Esophagus muscularis mucosa (tissue), 4 donors: ENCODE data around the gene CTRL. TPM values are rescaled to one million over a fixed set of nuclear protein-coding genes. Genes with fewer than 3 reads are reported as not detected.

Experiments
- DNase-seq: peaks from one replicate; pipeline ENCODE4 v3.0.0-alpha.2; 2017; ENCODE audit errors: extremely low spot score
- H3K27ac ChIP-seq, 4 donors: fragments of 200-600 bp; sonication (generic); replicated peaks in 1 of 4; 1 replicate in 3 of 4; 2 replicates in 1 of 4; pipeline ENCODE4 v1.5.1; 2016 to 2019; ENCODE audit warnings: mild to moderate bottlenecking in 1 of 4
- H3K27me3 ChIP-seq, 4 donors: fragments of 200-600 bp; sonication (generic); one replicate each; pipeline versions ENCODE4 v1.5.1 to v1.6.0; 2016 to 2019
- H3K36me3 ChIP-seq, 4 donors: fragments of 200-600 bp; sonication (generic); one replicate each; pipeline ENCODE4 v1.5.1; 2016 to 2019
- H3K4me1 ChIP-seq, 4 donors: fragments of 200-600 bp; sonication (generic); one replicate each; pipeline ENCODE4 v1.5.1; 2016 to 2019
- H3K4me3 ChIP-seq, 4 donors: fragments of 200-600 bp; sonication (generic); 1 replicate in 2 of 4; 2 replicates in 2 of 4; pipeline ENCODE4 v1.5.1; 2016 to 2019; ENCODE audit warnings: mild to moderate bottlenecking in 4 of 4, moderate library complexity in 1 of 4
- H3K9me3 ChIP-seq, 4 donors: fragments of 200-600 bp; sonication (generic); 1 replicate in 3 of 4; 2 replicates in 1 of 4; pipeline ENCODE4 v1.5.1; 2016 to 2019
- EP300 ChIP-seq: sonication (generic); formaldehyde crosslinking; IDR thresholded peaks from one replicate; pipeline ENCODE4 v1.6.1; 2017; ENCODE audit warnings: antibody characterized with exemption
- POLR2A ChIP-seq: fragments of 450-650 bp; IDR thresholded peaks from one replicate; pipeline ENCODE4 v1.6.1; 2017; ENCODE audit warnings: antibody characterized with exemption, moderate library complexity, mild to moderate bottlenecking, low read depth
- POLR2AphosphoS5 ChIP-seq, 2 donors: sonication (generic); formaldehyde crosslinking; IDR thresholded peaks; one replicate each; pipeline ENCODE4 v1.6.1; 2017; ENCODE audit warnings: antibody characterized with exemption in 2 of 2
- WGBS: methylation state at CpG from one replicate; pipeline ENCODE4 v1.1.5; 2018; 5-methylcytosine and 5-hydroxymethylcytosine counted together
- intact Hi-C: fragments of 100-400 bp; cut with DNase I; formaldehyde crosslinking; loops from one replicate; pipeline ENCODE4 v1.15.1; 2023
- total RNA-seq, 4 donors: library from RNA; depleted of rRNA; stranded (reverse); fragments of >200 nt; gene quantifications; one replicate each; pipeline versions ENCODE4 v1.1.0 to v1.2.1, GENCODE V29; 2016
- TF ChIP-seq, protein P1 (sequence below), 3 experiments: fragments of 200-600 bp in 2 of 3; fragments of 450-650 bp in 1 of 3; sonication (generic) in 2 of 3; IDR thresholded peaks; one replicate each; pipeline ENCODE4 v1.5.1; 2017 to 2019; ENCODE audit warnings: antibody characterized with exemption in 3 of 3, mild to moderate bottlenecking in 2 of 3, moderate library complexity in 1 of 3

CTRL gene
- total RNA-seq, 4 donors from 2014 or later: 0.80 to 1.1 (median 0.99) TPM; not detected in 1

DNA sequence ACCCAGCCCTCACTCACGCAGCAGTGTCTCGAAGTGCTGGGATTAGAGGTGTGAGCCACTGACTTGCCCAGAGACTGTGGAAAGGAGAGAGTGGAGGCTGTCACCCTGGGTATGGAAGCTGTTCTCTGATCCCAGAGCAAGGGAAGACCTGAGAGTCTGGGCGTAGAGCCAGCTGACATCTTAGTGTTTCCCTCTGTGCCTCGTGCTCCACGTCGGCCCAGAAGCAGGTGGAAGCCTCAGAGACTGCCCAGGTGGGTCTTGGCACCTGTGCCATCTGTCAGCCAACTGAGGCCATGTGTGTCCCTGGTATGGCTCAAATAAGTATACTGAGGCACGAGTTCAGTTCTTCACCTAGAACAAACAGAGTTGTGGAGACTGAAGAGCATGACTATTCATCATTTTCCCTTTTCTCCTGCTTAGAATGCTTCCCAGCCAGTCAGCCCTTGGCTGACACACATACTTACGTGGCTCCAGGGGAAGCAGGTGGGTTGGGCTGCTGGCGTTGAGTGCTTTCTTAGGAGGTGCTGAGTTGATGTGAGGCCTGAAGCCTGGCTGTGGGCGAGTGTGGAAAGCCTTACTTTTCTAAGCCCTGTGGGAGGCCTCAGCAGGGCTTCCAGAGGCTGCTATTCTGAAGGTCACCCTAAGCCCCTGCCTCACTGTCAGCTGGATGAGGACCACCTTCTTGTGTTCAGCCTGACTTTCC, 8.1 kb downstream of the CTRL start:
- intact Hi-C loops: no loop called here
- H3K4me1 ChIP-seq: peaks cover 40 to 87% (median 69%) of the 10 kb centered on the region in 4 donors
- DNase-seq: no peak
- 27% methylated on average over 3 of the region's 10 CpGs for WGBS
- H3K36me3 ChIP-seq: peaks cover 8 to 37% (median 30%) of the 10 kb centered on the region in 4 donors
- H3K27me3 ChIP-seq: no peaks in the 10 kb centered on the region
- H3K27ac ChIP-seq: peak overlapping the region in 3 of 4 donors; percentile 44 to 62 (median 53)
- H3K4me3 ChIP-seq: no peak overlapping the region
- peak in 1 of 2 donors; percentile 51 for TF ChIP-seq POLR2AphosphoS5 (IDR thresholded peaks at IDR 0.05)
- TF ChIP-seq POLR2A: no peak
- TF ChIP-seq, protein P1, sequence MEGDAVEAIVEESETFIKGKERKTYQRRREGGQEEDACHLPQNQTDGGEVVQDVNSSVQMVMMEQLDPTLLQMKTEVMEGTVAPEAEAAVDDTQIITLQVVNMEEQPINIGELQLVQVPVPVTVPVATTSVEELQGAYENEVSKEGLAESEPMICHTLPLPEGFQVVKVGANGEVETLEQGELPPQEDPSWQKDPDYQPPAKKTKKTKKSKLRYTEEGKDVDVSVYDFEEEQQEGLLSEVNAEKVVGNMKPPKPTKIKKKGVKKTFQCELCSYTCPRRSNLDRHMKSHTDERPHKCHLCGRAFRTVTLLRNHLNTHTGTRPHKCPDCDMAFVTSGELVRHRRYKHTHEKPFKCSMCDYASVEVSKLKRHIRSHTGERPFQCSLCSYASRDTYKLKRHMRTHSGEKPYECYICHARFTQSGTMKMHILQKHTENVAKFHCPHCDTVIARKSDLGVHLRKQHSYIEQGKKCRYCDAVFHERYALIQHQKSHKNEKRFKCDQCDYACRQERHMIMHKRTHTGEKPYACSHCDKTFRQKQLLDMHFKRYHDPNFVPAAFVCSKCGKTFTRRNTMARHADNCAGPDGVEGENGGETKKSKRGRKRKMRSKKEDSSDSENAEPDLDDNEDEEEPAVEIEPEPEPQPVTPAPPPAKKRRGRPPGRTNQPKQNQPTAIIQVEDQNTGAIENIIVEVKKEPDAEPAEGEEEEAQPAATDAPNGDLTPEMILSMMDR (IDR thresholded peaks at IDR 0.05): no peak
- H3K9me3 ChIP-seq: no peaks in the 10 kb centered on the region

DNA sequence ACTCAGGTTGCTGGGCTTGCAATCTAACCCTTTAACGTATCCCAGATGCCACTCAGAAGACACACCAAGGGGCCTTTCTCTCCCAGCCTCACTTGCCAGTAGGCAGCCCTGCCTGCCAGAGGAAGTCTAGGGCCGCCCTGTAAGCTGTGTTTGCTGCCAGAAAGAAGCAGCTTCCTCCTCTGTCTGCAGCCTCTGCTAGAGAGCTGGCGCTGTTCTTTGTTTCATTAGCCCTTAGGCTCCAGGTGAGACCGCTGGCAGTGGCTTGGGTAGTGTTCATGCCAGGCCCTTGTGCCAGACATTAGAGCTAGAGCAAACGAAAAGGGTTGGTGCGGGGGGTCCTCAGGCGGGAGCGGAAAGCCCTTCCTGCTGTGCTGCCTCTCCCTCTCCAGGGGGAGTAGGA, 8.9 kb downstream of the CTRL start:
- 76% methylated on average over 3 of the region's 8 CpGs for WGBS
- no peaks in the 10 kb centered on the region for H3K27me3 ChIP-seq
- no peak for DNase-seq
- H3K27ac ChIP-seq: peak overlapping the region in 1 of 4 donors; percentile 44
- H3K4me1 ChIP-seq: peaks cover 48 to 88% (median 71%) of the 10 kb centered on the region in 4 donors
- H3K9me3 ChIP-seq: no peaks in the 10 kb centered on the region
- intact Hi-C loops: no loop called here
- H3K4me3 ChIP-seq: no peak overlapping the region
- TF ChIP-seq, protein P1 (IDR thresholded peaks at IDR 0.05): no peak
- no peak for TF ChIP-seq POLR2A
- no peak for TF ChIP-seq POLR2AphosphoS5 (IDR thresholded peaks at IDR 0.05)
- no peak for TF ChIP-seq EP300
- peaks cover 7 to 29% (median 22%) of the 10 kb centered on the region in 4 donors for H3K36me3 ChIP-seq

DNA sequence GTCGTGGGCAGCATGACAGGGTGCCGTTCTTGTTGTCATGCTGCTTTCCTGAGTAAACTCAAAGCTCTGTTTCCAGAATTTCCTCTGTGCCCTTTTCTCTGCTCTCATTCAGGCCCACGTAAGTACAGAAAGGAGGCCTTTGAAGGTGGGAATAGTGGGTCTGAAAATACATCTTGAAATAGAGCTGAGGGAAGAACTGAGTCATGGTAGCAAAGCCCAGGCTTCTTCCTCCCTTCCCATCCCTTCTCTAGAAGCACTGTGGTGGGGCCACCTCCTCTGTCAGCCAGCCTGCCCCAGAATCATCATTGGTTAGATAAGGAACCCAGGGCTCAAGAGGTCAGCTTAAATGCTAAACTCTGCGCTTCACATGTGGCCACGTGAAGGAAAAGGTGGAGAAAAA, 9.4 kb downstream of the CTRL start:
- Histone ChIP-seq H3K9me3 (no peaks in the 10 kb centered on the region), H3K4me1 (peaks cover 53 to 88% (median 76%) of the 10 kb centered on the region in 4 donors), H3K27me3 (no peaks in the 10 kb centered on the region), H3K36me3 (peaks cover 2 to 23% (median 16%) of the 10 kb centered on the region in 4 donors), H3K4me3 (no peak overlapping the region), H3K27ac (peak overlapping the region in 1 of 4 donors; percentile 44)
- TF ChIP-seq POLR2A (no peak), EP300 (no peak), POLR2AphosphoS5 (IDR thresholded peaks at IDR 0.05) (no peak)
- TF ChIP-seq, protein P1 (IDR thresholded peaks at IDR 0.05): no peak
- DNase-seq: no peak
- 67% methylated on average over 5 of the region's 5 CpGs for whole genome bisulfite sequencing
- intact Hi-C loops: no loop called here

DNA sequence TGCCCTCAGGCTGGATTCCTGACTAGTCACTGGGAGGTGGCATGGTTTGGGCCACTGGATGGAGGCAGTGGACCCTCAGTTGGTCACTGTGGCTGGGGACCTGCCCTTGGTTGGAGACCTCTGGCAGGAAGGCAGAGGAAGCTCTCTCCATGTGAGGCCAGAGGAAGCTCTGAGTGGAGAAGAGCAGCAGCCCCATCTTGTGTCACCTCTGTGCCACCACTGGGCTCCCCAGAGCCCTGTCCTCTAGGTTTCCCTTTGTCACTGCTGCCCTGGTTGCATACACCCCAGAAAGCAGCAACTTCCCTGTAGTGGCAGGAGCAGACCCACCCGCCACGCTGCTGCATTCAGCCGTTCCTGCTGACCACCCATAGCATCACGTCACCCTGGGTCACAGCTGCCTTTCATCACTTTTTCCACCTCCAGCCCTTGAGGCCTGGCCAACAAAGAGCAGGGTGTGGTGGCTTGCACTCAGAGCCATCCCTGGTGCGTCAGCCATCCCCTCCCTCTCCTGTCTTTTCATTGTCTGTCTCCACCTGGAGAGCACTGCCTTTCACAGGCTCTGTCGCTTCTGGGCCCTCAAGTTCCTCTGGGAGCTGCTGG, 11.9 kb downstream of the CTRL start:
- no peak overlapping the region for H3K4me3 ChIP-seq
- H3K4me1 ChIP-seq: peaks cover 62 to 85% (median 76%) of the 10 kb centered on the region in 4 donors
- H3K36me3 ChIP-seq: peaks cover 0 to 32% (median 18%) of the 10 kb centered on the region in 4 donors
- no peaks in the 10 kb centered on the region for H3K27me3 ChIP-seq
- H3K9me3 ChIP-seq: no peaks in the 10 kb centered on the region
- peak overlapping the region; percentile 10 to 65 (median 31) for H3K27ac ChIP-seq
- TF ChIP-seq POLR2AphosphoS5 (IDR thresholded peaks at IDR 0.05) (peak; percentile 28 to 30), EP300 (no peak)
- TF ChIP-seq, protein P1 (IDR thresholded peaks at IDR 0.05): peak in 1 of 3 experiments; percentile 6
- DNase-seq: no peak
- intact Hi-C loops: no loop called here
- WGBS: 63% methylated on average over 6 of the region's 6 CpGs
